ENCODE measurements around the gene IQSEC1.
A peak's percentile ranks its signal among the peaks of the same experiment; 100 is the strongest.

The IQSEC1 gene

GRCh38 chr3:13025090-13025489, 48.1 kb downstream of the IQSEC1 start:
- Histone ChIP-seq H3K36me3 (replicated peaks) (no peaks in the 10 kb centered on the region), H3K4me3 (no peak overlapping the region), H3K9me3 (no peaks in the 10 kb centered on the region), H3K27me3 (ENCODE audit: low read depth) (no peaks in the 10 kb centered on the region), H3K4me1 (peaks cover 3% of the 10 kb centered on the region; the same call in 1 of the 2 replicates)
- in situ Hi-C loops (cut with MboI; ENCODE audit: low sequenced_read_pairs), result no loop called here
- DNase-seq (ENCODE audit: low spot score in 2 of 2), result no peak

- Histone ChIP-seq H3K4me3 (no peak overlapping the region), H3K4me1 (peaks cover 3% of the 10 kb centered on the region; the same call in 1 of the 2 replicates), H3K9me3 (no peaks in the 10 kb centered on the region), H3K27me3 (ENCODE audit: low read depth) (no peaks in the 10 kb centered on the region), H3K36me3 (replicated peaks) (no peaks in the 10 kb centered on the region)
- in situ Hi-C loops (cut with MboI; ENCODE audit: low sequenced_read_pairs), result no loop called here
- no peak for DNase-seq (ENCODE audit: low spot score in 2 of 2)
Measured at GRCh38 chr3:13024765-13025065, 48.5 kb downstream of the IQSEC1 start.

GRCh38 chr3:13023971-13024764, 49.1 kb downstream of the IQSEC1 start:
- no peak overlapping the region for H3K4me3 ChIP-seq
- H3K36me3 ChIP-seq (replicated peaks), result no peaks in the 10 kb centered on the region
- DNase-seq (ENCODE audit: low spot score in 2 of 2), result no peak
- H3K27me3 ChIP-seq (ENCODE audit: low read depth), result no peaks in the 10 kb centered on the region
- H3K4me1 ChIP-seq, result peaks cover 3% of the 10 kb centered on the region; the same call in 1 of the 2 replicates
- H3K9me3 ChIP-seq, result no peaks in the 10 kb centered on the region
- in situ Hi-C loops (cut with MboI; ENCODE audit: low sequenced_read_pairs), result no loop called here

- H3K27me3 ChIP-seq (ENCODE audit: low read depth), result no peaks in the 10 kb centered on the region
- in situ Hi-C loops (cut with MboI; ENCODE audit: low sequenced_read_pairs), result no loop called here
- DNase-seq (ENCODE audit: low spot score in 2 of 2), result no peak
- H3K4me1 ChIP-seq, result peaks cover 3% of the 10 kb centered on the region; the same call in 1 of the 2 replicates
- no peak overlapping the region for H3K4me3 ChIP-seq
- H3K9me3 ChIP-seq, result no peaks in the 10 kb centered on the region
- H3K36me3 ChIP-seq (replicated peaks), result no peaks in the 10 kb centered on the region
Measured at GRCh38 chr3:13023235-13023970, 49.8 kb downstream of the IQSEC1 start.

GRCh38 chr3:13022348-13023234, 50.6 kb downstream of the IQSEC1 start:
- DNase-seq (ENCODE audit: low spot score in 2 of 2), result peak in 1 of 2 experiments; percentile 57
- in situ Hi-C loops (cut with MboI; ENCODE audit: low sequenced_read_pairs), result no loop called here
- Histone ChIP-seq H3K4me3 (no peak overlapping the region), H3K9me3 (no peaks in the 10 kb centered on the region), H3K4me1 (peaks cover 3% of the 10 kb centered on the region; the same call in 1 of the 2 replicates), H3K36me3 (replicated peaks) (no peaks in the 10 kb centered on the region), H3K27me3 (ENCODE audit: low read depth) (no peaks in the 10 kb centered on the region)

GRCh38 chr3:13021141-13022114, 51.8 kb downstream of the IQSEC1 start:
- in situ Hi-C loops (cut with MboI; ENCODE audit: low sequenced_read_pairs), result no loop called here
- H3K4me3 ChIP-seq, result no peak overlapping the region
- H3K4me1 ChIP-seq, result peaks cover 3% of the 10 kb centered on the region; the same call in 1 of the 2 replicates
- no peaks in the 10 kb centered on the region for H3K27me3 ChIP-seq (ENCODE audit: low read depth)
- no peak for DNase-seq (ENCODE audit: low spot score in 2 of 2)
- H3K9me3 ChIP-seq, result no peaks in the 10 kb centered on the region
- no peaks in the 10 kb centered on the region for H3K36me3 ChIP-seq (replicated peaks)

GRCh38 chr3:13020159-13020750, 53.0 kb downstream of the IQSEC1 start:
- no peak for DNase-seq (ENCODE audit: low spot score in 2 of 2)
- H3K9me3 ChIP-seq, result no peaks in the 10 kb centered on the region
- H3K4me1 ChIP-seq, result peaks cover 3% of the 10 kb centered on the region; the same call in 1 of the 2 replicates
- H3K4me3 ChIP-seq, result no peak overlapping the region
- H3K27me3 ChIP-seq (ENCODE audit: low read depth), result no peaks in the 10 kb centered on the region
- H3K36me3 ChIP-seq (replicated peaks), result no peaks in the 10 kb centered on the region
- in situ Hi-C loops (cut with MboI; ENCODE audit: low sequenced_read_pairs), result no loop called here

- no peaks in the 10 kb centered on the region for H3K9me3 ChIP-seq
- H3K4me1 ChIP-seq, result peaks cover 3% of the 10 kb centered on the region; the same call in 1 of the 2 replicates
- no peaks in the 10 kb centered on the region for H3K27me3 ChIP-seq (ENCODE audit: low read depth)
- H3K36me3 ChIP-seq (replicated peaks), result no peaks in the 10 kb centered on the region
- in situ Hi-C loops (cut with MboI; ENCODE audit: low sequenced_read_pairs), result no loop called here
- H3K4me3 ChIP-seq, result no peak overlapping the region
- DNase-seq (ENCODE audit: low spot score in 2 of 2), result no peak
Measured at GRCh38 chr3:13019243-13020095, 53.8 kb downstream of the IQSEC1 start.

- no peaks in the 10 kb centered on the region for H3K9me3 ChIP-seq
- H3K36me3 ChIP-seq (replicated peaks), result no peaks in the 10 kb centered on the region
- H3K4me3 ChIP-seq, result no peak overlapping the region
- H3K4me1 ChIP-seq, result peaks cover 3% of the 10 kb centered on the region; the same call in 1 of the 2 replicates
- no peaks in the 10 kb centered on the region for H3K27me3 ChIP-seq (ENCODE audit: low read depth)
- no peak for DNase-seq (ENCODE audit: low spot score in 2 of 2)
- in situ Hi-C loops (cut with MboI; ENCODE audit: low sequenced_read_pairs), result no loop called here
Measured at GRCh38 chr3:13018561-13019242, 54.5 kb downstream of the IQSEC1 start.

- DNase-seq (ENCODE audit: low spot score in 2 of 2), result no peak
- in situ Hi-C loops (cut with MboI; ENCODE audit: low sequenced_read_pairs), result no loop called here
- Histone ChIP-seq H3K4me3 (no peak overlapping the region), H3K36me3 (replicated peaks) (no peaks in the 10 kb centered on the region), H3K9me3 (no peaks in the 10 kb centered on the region), H3K4me1 (peaks cover 3% of the 10 kb centered on the region; the same call in 1 of the 2 replicates), H3K27me3 (ENCODE audit: low read depth) (no peaks in the 10 kb centered on the region)
Measured at GRCh38 chr3:13018043-13018451, 55.2 kb downstream of the IQSEC1 start.

- in situ Hi-C loops (cut with MboI; ENCODE audit: low sequenced_read_pairs), result no loop called here
- Histone ChIP-seq H3K4me1 (no peaks in the 10 kb centered on the region; the same call in 1 of the 2 replicates), H3K4me3 (no peak overlapping the region), H3K36me3 (replicated peaks) (no peaks in the 10 kb centered on the region), H3K27me3 (ENCODE audit: low read depth) (no peaks in the 10 kb centered on the region), H3K9me3 (no peaks in the 10 kb centered on the region)
- DNase-seq (ENCODE audit: low spot score in 2 of 2), result no peak
Measured at GRCh38 chr3:13017361-13018042, 55.7 kb downstream of the IQSEC1 start.

All from HAP-1 (cell line).